Fibroblast of pulmonary artery (primary cell): Measurements from ENCODE around the gene PSMD13.
"Not testable (repeated sequence)": the region's sequence is repeated elsewhere in the genome, so short reads cannot be mapped to it uniquely, and the experiment has no call there.

ENCODE experiments used
- DNase-seq: peaks from one replicate; pipeline ENCODE4 v3.0.0-alpha.2; 2010; ENCODE audit warnings: low read depth
- H3K4me3 ChIP-seq: replicated peaks from 2 replicates; pipeline ENCODE4 v1.5.1; 2011; ENCODE audit warnings: low read depth, mild to moderate bottlenecking, control low read depth, low read length, moderate library complexity
- CTCF ChIP-seq: IDR thresholded peaks from 2 replicates; pipeline ENCODE4 v1.5.1; 2011; ENCODE audit warnings: mild to moderate bottlenecking, control low read depth, low read length, inconsistent platforms; ENCODE audit errors: missing control alignments

PSMD13 gene

DNA sequence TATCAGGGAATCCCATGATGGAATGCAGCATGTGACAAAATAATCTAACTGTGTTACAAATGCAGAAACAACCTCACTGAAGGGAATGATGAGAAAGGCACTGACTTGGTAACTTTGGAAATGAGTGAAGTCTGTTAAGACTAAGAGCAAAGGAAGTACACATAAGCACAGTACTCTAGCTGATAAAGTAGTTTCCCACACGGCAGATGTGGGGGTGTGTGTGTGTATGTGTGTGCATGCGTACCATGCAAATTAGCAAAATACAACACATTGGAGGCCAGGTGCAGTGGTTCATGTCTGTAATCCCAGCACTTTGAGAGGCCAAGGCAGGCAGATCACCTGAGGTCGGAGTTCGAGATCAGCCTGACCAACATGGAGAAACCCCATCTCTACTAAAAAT is 24.8 kb downstream of the PSMD13 start:
- no peak for TF ChIP-seq CTCF
- no peak overlapping the region for H3K4me3 ChIP-seq
- DNase-seq: no peak

DNA sequence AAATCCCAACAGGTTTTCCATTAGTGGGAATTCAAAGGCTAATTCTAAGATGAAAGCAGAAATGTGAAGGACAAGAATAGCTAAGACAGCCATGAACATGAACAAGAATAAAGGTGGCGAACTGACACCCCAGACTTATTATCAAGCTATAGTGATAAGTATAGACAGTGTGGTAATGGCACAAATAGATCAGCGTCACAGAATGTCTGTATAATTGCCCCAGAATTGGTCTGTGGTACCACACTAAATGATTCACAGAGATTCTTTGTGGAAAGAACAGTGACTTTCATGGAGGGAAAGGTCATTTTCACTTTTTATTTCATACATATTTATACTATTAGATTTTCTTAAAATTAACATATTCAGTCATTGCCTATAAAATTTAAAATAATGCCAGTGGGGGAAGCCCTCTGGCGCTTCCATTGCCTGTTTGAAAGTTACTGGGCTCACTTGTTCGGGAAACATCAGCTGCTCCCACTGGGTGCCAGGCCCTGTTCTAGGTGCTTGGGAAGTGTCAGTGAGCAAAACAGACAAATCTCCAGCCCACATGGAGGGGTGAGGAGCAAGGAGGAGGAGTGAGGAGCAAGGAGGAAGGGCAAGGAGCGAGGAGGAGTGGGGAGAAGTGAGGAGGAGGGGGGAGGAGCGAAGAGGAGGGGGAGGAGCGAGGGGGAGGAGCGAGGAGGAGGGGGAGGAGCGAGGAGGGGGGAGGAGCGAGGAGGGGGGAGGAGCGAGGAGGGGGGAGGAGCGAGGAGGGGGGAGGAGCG is 30.1 kb downstream of the PSMD13 start:
- no peak for TF ChIP-seq CTCF
- no peak for DNase-seq
- H3K4me3 ChIP-seq: no peak overlapping the region

DNA sequence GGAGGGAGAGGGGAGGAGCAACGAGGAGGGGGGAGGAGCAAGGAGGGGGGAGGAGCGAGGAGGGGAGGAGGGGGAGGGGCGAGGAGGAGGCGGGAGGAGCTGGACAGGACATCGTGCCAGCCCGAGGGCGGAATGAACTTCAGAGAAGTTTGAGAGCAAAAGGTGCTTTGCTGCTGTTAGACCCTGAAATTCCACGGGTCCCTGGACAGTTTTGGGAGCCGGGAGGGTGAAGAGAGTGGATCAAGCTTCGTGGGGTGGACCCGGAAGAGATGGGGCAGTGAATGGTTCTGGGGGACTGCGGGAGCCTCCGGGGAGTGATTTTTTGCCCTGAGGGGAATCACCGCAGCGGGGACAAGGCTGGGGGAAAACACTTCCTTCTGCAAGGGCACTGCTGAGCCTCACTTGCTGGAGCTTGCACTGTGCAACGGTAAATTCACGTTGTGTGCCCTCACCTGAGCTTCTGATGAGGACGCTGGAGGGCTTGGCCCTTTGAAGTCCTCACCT is 30.8 kb downstream of the PSMD13 start:
- no peak for TF ChIP-seq CTCF
- DNase-seq: no peak
- no peak overlapping the region for H3K4me3 ChIP-seq

GRCh38 chr11:268716-269145 is 32.0 kb downstream of the PSMD13 start:
- not testable (repeated sequence) for H3K4me3 ChIP-seq

DNA sequence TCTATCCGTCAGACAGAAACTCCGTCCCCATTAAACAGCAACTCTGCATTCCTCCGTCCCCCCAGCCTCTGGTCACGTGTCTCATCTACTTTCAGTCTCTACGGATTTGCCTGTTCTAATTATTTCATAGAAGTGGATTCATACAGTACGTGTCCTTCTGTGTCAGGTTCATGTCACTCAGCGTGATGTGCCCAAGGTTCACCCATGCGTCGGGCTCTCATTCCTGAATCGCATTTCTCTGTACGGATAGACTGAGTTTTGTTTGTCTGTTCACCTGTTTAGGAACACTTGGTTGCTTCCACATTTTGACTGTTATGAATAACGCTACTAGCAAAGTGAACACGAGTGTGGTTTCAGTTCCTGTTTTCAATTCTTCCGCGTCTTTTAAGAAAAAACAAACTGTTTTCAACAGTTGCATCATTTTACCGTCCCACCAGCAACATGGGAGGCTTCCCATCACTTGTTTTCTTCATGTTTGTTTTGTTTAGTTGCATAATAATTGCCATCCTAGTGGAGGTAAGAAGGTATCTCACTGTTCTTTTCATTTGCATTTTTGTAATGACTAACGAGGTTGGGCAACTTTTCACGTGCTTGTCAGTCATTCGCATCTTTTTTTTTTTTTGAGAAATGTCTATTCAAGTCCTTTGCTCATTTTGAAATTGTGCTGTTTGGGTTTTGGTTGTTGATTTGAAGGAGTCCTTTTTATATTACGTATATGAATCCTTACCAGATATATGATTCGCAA is 32.5 kb downstream of the PSMD13 start:
- H3K4me3 ChIP-seq: no peak overlapping the region

More at GRCh38 chr11:268716-269145, 32.0 kb downstream of the PSMD13 start:
- DNase-seq: not testable (repeated sequence)

GRCh38 chr11:270451-271318 is 33.9 kb downstream of the PSMD13 start:
- DNase-seq: no peak
- H3K4me3 ChIP-seq: no peak overlapping the region
- TF ChIP-seq CTCF: no peak

More for the DNA sequence above, 32.5 kb downstream of the PSMD13 start:
- no peak for DNase-seq
- no peak for TF ChIP-seq CTCF

GRCh38 chr11:271319-271715 is 34.5 kb downstream of the PSMD13 start:
- no peak overlapping the region for H3K4me3 ChIP-seq
- TF ChIP-seq CTCF: no peak
- no peak for DNase-seq
